ENCODE data around the gene HNRNPF.
"Not testable (repeated sequence)": the region's sequence is repeated elsewhere in the genome, so short reads cannot be mapped to it uniquely, and the experiment has no call there.

HNRNPF gene

GRCh38 chr10:43339136-43339535 is 69.8 kb downstream of the HNRNPF start:
- FAIRE-seq = no peak
- DNase-seq (ENCODE audit: insufficient read length, low spot score) = no peak
- TF ChIP-seq, protein P1, sequence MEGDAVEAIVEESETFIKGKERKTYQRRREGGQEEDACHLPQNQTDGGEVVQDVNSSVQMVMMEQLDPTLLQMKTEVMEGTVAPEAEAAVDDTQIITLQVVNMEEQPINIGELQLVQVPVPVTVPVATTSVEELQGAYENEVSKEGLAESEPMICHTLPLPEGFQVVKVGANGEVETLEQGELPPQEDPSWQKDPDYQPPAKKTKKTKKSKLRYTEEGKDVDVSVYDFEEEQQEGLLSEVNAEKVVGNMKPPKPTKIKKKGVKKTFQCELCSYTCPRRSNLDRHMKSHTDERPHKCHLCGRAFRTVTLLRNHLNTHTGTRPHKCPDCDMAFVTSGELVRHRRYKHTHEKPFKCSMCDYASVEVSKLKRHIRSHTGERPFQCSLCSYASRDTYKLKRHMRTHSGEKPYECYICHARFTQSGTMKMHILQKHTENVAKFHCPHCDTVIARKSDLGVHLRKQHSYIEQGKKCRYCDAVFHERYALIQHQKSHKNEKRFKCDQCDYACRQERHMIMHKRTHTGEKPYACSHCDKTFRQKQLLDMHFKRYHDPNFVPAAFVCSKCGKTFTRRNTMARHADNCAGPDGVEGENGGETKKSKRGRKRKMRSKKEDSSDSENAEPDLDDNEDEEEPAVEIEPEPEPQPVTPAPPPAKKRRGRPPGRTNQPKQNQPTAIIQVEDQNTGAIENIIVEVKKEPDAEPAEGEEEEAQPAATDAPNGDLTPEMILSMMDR (IDR thresholded peaks at IDR 0.05; ENCODE audit: insufficient read depth, missing control alignments) = no peak

- DNase-seq (ENCODE audit: insufficient read length, low spot score) = no peak
- no peak for FAIRE-seq
- TF ChIP-seq, protein P1 (IDR thresholded peaks at IDR 0.05; ENCODE audit: insufficient read depth, missing control alignments) = no peak
Measured at GRCh38 chr10:43338117-43338516, 70.9 kb downstream of the HNRNPF start.

GRCh38 chr10:43337536-43337935 is 71.5 kb downstream of the HNRNPF start:
- DNase-seq (ENCODE audit: insufficient read length, low spot score); FAIRE-seq: not testable (repeated sequence)

- TF ChIP-seq, protein P1 (IDR thresholded peaks at IDR 0.05; ENCODE audit: insufficient read depth, missing control alignments) = no peak
- DNase-seq (ENCODE audit: insufficient read length, low spot score) (no peak), FAIRE-seq (no peak)
Measured at GRCh38 chr10:43336641-43337318, 72.2 kb downstream of the HNRNPF start.

DNA sequence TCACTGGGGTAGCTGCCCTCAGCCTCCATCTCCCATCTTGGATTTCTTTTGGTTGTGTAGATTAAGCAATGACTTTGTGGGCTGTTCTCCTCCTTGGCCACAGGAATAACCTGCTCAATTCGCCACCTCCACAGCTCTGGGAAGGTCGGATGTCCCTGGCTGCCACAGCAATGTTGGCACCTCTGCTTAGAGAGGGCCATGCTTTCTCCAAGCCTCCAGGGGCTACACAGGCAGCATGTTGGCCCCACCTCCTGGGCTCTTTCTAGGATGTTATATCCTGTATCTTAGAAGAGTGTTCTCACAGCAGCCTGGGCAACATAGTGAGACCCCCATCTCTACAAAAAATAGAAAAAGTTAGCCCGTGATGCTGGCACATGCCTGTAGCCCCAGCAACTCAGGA is 72.9 kb downstream of the HNRNPF start:
- no peak for FAIRE-seq
- TF ChIP-seq, protein P1 (IDR thresholded peaks at IDR 0.05; ENCODE audit: insufficient read depth, missing control alignments) = no peak

More for the DNA sequence above, 72.9 kb downstream of the HNRNPF start:
- DNase-seq (ENCODE audit: insufficient read length, low spot score) = no peak

Measured in D721Med (cell line).